Limb (tissue), 2 donors: ENCODE results near the gene CFAP210.

ENCODE experiments used
- DNase-seq, 2 donors: peaks; one replicate each; pipeline ENCODE4 v3.0.0-alpha.2; 2016; ENCODE audit errors: extremely low spot score in 2 of 2

CFAP210 gene

GRCh38 chr2:169673106-169673505 is 21.1 kb downstream of the CFAP210 start:
- no peak for DNase-seq

- no peak for DNase-seq
Observed at GRCh38 chr2:169672406-169672805, 21.8 kb downstream of the CFAP210 start.

- DNase-seq, result no peak
Observed at GRCh38 chr2:169670937-169671336, 23.3 kb downstream of the CFAP210 start.

GRCh38 chr2:169670215-169670651 is 24.0 kb downstream of the CFAP210 start:
- DNase-seq, result no peak

- no peak for DNase-seq
Observed at GRCh38 chr2:169667583-169667982, 26.6 kb downstream of the CFAP210 start.

- no peak for DNase-seq
Observed at GRCh38 chr2:169664978-169665930, 29.0 kb downstream of the CFAP210 start.

- no peak for DNase-seq
Observed at GRCh38 chr2:169664600-169664977, 29.6 kb downstream of the CFAP210 start.

- no peak for DNase-seq
Observed at GRCh38 chr2:169663247-169663646, 31.0 kb downstream of the CFAP210 start.

GRCh38 chr2:169662744-169663143 is 31.5 kb downstream of the CFAP210 start:
- no peak for DNase-seq

- no peak for DNase-seq
Observed at GRCh38 chr2:169661265-169661664, 32.9 kb downstream of the CFAP210 start.

- no peak for DNase-seq
Observed at GRCh38 chr2:169659320-169659719, 34.9 kb downstream of the CFAP210 start.

- DNase-seq, result no peak
Observed at GRCh38 chr2:169658877-169659276, 35.3 kb downstream of the CFAP210 start.

GRCh38 chr2:169656164-169656563 is 38.0 kb downstream of the CFAP210 start:
- no peak for DNase-seq

- no peak for DNase-seq
Observed at GRCh38 chr2:169653636-169654035, 40.6 kb downstream of the CFAP210 start.

- no peak for DNase-seq
Observed at GRCh38 chr2:169649278-169649677, 44.9 kb downstream of the CFAP210 start.

- no peak for DNase-seq
Observed at GRCh38 chr2:169647496-169647895, 46.7 kb downstream of the CFAP210 start.

- DNase-seq, result no peak
Observed at GRCh38 chr2:169644173-169644572, 50.0 kb downstream of the CFAP210 start.

- no peak for DNase-seq
Observed at GRCh38 chr2:169641464-169641863, 52.7 kb downstream of the CFAP210 start.

- DNase-seq, result no peak
Observed at GRCh38 chr2:169640104-169640503, 54.1 kb downstream of the CFAP210 start.

GRCh38 chr2:169637620-169638019 is 56.6 kb downstream of the CFAP210 start:
- DNase-seq, result no peak

GRCh38 chr2:169636440-169637097 is 57.6 kb downstream of the CFAP210 start:
- no peak for DNase-seq

GRCh38 chr2:169625781-169626180 is 68.4 kb downstream of the CFAP210 start:
- no peak for DNase-seq

- no peak for DNase-seq
Observed at GRCh38 chr2:169623235-169623634, 71.0 kb downstream of the CFAP210 start.
